Activated CD4-positive, alpha-beta T cell treated with anti-CD3 and anti-CD28 coated beads, Interleukin-10, Interleukin-2, amounts not matched to agents 100 ng/mL and 50 ng/mL, durations not matched to agents 16 hours and 8 hours (primary cell): ENCODE data around the gene SEC14L1.
"Not testable (repeated sequence)": the region's sequence is repeated elsewhere in the genome, so short reads cannot be mapped to it uniquely, and the experiment has no call there.

ENCODE experiments used
- DNase-seq: peaks from one replicate; pipeline ENCODE4 v3.0.0-alpha.2; 2020

SEC14L1 gene

DNA sequence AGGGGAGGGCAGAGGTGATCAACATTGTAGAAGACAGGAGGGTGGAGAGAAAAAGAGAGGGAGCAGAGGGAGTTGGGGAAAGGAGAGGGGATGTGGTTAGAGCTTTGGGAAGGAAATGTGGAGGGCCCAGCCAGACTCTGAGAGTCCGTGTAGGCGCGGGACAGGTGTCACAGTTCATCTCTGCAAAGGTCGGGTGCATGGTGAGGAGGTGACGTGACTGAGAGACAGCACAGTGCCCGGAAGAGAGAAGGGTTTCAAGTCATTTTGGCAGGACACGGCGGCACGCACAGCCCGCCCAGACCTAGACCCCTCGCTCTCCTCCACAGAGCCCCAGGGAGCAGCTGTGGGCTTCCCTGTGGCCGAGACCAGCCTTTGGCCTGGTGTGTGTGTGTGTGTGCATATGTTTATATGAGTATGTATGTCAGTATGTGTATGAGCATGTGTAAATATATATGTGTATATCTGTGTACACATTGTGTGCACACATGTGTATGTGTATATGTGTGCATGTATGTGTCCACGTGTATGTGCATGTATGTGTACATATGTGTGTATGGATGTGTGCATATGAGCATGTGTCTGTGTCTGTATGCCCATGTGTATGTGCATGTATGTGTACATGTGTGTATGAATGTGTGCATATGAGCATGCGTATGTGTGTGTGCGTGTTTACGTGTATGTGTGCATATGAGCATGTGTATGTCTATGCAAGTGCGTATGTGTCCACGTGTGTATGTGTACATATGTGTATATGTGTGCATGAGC is 104.6 kb downstream of the SEC14L1 start:
- DNase-seq = no peak

DNA sequence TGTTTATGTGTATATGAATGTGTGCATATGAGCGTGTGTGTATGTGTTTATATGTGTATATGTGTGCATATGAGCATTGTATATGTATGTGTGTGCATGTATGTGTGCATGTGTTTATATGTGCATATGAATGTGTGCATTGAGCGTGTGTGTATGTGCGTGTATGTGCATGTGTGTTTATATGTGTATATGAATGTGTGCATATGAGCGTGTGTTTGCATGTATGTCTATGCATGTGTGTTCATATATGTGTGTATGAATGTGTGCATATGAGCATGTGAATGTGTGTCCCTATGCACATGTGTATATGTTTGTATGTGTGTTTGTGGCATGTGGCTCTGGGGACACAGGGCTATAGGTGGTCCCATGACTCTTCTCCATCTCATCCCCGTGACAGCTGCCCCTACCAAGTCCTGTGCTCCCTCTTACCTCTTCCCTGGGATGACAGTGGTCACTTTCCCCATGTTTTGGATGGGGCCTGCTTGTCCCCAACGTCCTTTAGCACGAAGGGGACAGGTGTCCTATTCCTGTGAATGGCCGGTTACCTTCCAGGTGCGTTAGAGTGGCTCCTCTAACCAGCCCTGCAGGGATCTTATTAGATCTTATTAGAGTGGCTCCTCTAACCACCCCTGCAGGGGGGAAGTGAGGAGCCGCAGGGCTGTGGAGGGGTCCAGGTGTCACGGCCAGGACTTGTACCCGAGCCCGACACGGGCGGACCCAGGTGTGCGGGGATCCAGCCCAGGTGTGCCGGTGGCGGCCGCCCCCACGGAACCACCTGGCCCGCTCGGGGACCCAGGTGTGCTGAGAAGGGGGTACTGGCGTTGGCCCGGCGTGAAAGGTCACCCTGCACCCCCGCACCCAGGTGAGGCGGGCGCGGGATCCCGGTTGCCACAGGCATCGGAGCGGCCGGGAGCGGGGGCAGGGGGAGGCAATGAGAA is 105.6 kb downstream of the SEC14L1 start:
- no peak for DNase-seq

DNA sequence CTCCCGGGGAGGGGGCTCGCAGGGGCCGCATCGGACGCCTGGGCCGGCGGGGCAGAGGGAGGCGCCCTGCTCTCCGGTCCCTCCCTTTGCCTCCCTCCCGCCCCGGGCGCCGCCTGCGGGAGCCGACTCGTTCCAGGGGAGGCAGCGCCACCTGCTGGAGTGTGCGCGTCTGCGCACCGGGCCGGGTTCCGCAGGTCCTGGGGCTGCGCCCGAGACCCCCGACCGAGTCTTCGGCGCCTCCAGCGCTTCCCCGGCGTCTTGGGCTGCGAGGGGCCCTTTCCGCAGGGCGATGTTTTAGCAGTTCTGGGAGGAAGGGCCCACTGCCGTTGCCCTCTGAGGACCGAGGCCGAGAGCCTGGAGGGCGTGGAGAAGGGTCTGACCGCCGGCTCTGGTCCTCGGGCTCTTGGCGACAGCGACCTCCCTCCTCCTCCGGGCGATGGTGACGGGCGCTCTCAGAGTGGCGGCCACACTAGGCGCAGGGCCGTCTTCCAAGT is 106.3 kb downstream of the SEC14L1 start:
- peak; percentile 86 for DNase-seq

DNA sequence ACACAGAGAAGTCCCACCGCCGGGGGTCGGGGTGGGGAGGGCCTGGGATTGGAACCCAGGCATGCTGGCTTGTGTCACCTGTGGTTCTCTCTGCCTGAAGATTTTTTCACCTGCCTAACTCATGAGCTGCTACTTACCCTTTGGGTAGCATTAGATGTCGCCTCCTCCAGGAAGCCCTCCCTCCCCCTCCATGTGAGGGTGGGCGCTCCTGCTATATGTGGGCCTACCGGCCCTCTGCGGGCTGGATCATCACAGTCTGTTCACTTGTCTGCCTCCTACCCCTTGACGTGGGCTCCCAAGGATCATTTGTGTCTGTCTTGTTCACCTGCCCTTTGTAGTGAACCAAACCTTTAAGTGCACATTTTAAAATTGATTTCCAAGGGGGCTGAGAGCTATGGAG is 106.8 kb downstream of the SEC14L1 start:
- DNase-seq = no peak

DNA sequence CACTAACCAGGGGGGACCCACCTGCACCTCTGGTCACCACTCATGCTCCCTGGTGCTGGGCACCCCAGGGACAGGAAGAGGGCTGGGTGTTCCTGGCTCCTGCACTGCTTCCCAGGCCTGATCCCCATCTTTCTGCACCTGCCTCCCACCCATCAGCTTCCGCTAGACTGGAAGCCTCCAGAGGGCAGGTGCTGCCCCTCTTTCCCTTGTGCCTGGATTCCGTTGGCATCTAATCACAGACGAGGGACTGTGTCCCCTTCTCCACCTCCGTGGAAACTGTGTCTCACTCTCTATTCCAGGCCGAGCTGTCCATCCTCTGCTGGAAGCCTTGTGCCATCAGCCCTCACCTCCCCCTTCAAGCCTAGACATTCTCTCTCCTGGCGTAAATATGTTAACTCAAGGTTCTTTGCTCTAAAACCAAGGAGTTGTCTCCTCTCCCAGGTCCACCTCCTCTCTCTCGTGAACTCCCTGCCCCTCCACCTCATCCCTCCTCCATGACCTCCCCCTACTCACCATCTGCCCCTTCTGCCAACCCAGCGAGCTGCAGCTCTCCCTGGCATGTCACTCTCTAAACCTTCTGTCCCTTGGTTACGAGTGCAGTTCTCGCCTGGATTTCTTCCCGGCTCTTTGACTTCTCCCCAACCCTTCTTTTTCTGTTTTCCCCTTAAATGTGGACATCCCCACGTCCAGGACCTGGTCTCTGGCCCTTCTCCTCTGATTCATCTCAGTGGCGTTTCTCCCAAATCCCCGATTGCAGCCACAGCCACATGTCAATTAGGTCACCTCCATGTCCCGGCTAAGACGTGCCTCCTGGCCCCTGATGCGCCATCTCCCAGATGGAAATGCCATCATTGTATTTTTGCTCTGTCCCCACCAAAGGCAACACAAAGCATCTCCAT is 107.7 kb downstream of the SEC14L1 start:
- DNase-seq = no peak

DNA sequence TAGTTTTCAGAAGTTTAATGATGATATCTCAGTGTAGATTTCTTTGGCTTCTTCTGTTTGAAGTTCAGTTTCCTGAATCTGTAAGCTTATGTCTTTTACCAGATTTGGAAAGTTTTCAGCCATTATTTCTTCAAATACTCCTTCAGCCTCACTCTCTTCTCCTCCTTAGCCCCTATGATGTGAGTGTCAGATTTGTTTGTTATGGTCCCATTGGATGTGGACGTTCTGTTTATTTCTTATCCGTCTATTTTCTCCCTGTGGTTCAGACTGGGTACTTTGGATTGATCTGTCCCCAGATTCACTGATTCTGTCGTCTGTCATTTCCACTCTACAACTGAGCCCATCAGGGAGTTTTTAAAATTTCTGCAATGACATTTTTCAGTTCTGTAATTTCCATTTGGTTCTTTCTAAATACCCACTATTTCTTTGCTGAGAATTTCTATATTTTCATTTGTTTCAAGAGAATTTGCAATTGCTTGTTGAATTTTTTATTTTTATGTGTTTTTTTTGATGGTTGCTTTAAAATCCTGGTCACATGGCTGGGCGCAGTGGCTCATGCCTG is 110.9 kb downstream of the SEC14L1 start:
- no peak for DNase-seq

DNA sequence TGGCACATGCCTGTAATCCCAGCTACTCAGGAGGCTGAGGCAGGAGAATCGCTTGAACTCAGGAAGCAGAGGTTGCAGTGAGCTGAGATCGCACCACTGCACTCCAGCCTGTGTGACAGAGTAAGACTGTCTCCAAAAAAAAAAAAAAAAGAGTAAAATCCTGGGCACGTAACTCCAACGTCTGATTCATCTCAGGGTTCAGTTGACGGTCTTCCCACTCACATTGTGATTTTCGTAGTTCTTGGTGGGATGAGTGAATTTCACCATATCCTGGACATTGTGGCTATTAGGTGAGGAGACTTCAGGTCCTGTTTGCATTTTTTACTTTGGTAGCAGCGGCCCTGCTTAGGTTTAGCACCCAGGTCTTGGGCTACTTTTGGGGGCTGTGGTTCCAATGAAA is 111.5 kb downstream of the SEC14L1 start:
- not testable (repeated sequence) for DNase-seq

DNA sequence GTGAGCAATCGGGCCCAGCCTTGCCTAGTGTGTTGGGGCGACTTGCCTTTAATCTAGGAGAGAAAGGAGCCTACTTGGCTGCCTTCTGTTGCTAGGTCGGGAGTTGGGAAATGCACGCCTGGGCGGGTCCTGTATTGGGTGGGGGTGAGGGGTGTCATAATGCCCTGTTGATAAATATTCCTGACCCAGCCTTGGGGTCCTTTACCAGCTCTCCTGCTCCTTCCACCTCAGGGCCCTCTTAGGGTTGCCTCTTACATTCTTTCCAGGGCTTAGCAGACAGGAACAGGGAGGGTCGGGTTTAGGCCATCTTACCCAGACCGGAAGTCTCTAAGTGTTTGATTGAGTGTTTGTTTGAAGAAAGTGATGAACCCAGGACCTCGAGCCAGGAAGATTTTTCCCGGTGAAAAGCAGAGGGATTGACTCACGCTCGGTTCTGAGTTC is 112.9 kb downstream of the SEC14L1 start:
- no peak for DNase-seq

DNA sequence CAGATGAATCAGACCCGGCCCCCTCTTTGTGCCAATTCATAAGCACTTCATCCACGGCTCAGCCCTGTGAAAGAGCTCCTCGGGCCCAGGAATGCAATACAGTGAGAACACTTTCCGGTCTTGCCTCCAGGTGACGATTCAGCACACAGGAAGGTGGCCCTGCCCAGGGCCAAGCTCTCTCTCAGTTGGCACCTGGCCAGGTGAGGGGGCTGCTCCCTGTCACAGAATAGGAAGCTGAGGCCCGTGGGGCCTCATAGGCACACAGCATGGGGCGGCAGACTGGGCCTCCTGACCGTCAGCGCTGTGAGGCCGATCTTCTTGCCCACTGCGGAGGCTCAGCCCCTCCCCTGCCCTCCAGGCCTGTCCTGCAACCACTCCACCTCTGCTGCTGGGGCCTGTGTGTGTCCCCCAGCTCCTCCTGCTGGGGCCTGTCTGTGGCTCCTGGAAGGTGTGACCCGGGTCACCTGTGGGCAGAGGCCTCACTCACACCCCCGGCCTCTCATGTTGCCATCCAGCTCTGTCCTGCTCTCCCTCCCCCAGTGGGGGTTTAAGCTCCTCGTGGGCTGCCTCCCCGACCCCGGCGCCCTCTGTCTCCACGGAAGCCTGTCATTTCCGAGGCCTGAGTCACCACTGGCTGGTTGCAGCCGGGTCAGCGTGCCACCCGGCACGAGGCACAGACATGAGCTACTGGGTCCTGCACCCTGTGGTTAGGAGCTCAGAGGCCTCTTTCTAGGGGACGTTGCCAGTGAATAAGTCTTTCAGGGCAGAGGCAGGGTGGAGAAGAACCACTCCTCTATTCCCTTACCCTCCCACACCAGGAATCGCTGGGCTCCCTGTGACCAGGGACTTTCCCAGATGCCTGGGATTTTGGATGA is 114.4 kb downstream of the SEC14L1 start:
- no peak for DNase-seq

DNA sequence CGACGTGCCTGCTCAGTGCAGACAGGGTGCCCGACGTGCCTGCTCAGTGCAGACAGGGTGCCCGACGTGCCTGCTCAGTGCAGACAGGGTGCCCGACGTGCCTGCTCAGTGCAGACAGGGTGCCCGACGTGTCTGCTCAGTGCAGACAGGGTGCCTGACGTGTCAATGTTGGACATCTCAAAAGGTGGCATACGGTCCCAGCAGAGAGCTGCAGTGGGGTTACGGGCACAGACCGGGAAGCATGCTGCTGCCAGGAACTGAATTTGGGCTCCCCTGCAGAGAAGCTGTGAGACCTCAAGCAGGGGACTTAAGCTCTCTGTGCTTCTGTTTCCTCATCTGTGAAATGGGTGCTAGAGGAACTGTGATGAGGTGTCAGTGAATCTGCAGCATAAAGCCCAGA is 115.2 kb downstream of the SEC14L1 start:
- DNase-seq = not testable (repeated sequence)

DNA sequence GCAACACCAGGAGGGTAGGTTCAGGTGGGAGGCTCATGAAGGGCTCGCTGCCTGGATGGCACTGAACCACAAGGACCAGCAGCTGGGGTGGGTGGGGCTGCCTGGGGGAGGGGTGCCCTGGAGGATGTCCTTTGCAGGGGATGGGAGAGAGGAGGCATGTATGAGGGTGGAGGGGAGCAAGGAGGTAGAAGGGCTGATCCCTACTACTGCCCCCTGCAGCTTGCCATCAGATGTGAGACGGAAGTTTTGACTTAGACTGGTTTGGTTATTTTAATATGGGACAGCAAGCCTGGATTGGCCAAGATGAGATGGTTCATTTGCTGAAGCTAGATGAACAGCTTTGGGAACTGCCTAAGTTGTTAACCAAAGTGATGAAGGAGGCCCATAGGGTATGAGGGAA is 115.9 kb downstream of the SEC14L1 start:
- DNase-seq = no peak

DNA sequence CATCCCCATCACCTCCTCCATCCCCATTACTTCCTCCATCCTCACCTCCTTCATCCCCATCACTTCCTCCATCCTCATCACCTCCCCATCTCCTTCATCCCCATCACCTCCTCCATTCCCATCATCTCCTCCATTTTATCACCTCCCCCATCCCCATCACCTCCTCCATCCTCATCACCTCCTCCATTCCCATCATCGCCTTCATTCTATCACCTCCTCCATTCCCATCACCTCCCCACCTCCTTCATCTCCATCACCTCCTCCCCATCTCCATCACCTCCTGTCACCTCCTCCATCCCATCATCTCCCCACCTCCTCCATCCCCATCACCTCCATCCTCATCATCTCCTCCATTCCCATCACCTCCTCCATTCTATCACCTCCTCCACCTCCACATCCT is 116.4 kb downstream of the SEC14L1 start:
- no peak for DNase-seq

DNA sequence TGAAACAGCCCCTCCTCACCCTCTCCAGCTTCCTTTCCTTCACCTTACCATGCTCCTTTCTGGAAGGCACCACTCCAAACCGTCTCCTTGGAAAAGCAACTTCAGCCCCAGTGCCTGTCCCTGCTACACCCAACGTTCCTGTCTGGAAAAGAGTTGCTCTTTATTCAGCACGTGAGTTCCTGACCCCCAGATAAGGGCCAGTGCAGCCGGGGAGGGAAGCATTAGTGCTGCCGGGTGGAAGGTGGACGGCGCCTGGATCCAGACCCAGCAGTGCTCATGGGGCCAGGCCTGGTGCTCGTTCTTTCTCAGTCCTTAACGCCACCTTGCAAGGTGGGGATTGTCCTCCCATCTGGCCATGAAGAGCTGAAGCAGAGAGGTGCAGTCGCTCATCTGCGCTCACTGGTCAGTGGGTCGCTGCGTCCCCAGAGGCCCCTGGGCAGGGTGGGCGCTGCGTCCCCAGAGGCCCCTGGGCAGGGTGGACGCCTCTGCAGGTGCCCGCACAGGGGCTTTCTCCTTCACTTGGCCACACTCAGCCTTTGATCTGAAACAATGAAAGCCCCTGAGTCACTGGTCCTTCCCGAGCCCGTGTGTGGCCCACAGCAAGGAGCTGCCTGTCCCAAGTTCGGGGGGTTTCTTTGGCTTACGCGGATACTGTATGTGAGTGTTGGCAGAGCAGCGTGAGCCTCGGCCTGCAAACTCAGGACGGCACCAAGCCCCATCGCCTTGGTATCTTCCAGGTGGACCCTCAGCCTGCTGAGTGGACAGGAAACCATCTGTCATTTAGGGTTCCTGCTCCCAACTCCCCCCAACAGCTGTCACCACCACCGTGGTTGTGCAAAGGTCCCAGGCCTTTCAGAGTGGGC is 117.1 kb downstream of the SEC14L1 start:
- no peak for DNase-seq

DNA sequence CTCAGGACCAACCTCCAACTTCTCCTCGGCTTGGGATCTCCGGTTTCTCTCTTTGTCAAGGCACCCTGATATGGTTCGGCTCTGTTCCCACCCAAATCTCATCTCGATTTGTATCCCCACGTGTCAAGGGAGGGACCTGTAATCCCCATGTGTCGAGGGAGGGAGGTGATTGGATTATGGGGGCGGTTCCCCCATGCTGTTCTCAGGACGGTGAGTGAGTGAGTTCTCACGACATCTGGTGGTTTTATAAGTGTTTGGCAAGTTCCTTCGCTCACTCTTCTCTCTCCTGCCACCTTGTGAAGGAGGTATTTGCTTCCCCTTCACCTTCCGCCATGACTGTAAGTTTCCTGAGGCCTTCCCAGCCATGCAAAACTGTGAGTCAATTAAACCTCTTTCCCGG is 117.9 kb downstream of the SEC14L1 start:
- DNase-seq = no peak

DNA sequence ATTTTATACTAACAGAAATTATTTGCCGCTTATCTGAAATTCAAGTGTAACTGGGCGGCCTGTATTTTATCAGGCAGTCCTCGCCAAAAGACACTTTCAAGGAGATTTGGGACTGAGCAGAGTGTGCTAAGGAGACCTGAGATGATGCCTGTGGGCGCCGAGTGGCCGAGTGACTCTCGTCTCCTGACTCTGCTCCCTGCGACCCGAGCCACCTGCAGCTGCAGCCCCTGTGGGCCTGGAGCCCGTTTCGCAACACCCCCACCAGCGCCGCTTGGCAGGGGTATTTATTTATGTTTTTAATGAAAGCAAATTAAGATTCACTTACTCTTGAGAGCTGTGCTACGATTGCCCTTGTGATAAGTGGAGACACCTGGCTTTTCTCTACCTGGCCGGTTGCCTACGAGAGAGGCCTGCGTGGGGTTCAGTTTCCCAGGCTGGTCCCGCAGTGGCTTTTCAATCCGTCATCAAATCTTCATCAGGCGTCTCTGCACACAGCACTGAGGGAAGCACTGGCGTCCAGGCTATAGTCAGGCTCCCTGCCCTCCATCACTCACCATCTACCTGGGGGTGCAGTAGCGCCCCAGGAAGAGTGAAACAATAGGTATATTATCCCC is 124.0 kb downstream of the SEC14L1 start:
- DNase-seq = no peak

DNA sequence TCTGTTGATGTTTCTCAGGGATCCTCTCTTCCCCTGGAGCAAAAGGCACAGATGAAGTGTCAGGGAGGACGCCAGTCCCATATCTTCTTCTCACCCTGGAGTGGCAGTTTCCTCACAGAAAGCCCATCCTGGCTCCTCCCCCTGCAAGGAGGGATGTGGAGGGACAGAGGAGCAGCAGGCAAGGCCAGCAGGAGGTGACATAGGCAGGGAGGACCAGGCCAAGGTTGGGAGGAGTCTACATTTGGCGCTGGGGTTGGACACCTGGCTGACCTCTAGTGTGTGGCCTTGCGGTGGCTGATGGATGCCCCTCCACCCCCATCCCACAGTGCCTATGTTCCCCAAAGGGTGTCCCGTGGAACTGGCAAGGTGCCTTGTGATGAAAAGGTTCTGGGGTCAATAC is 125.4 kb downstream of the SEC14L1 start:
- DNase-seq = no peak
